PC-3 (cell line): ENCODE results near the gene HBM. TPM values are rescaled to one million over a fixed set of nuclear protein-coding genes. Genes with fewer than 3 reads are reported as not detected.
"Not testable (repeated sequence)": the region's sequence is repeated elsewhere in the genome, so short reads cannot be mapped to it uniquely, and the experiment has no call there.

Source experiments
- ATAC-seq: fragments of 200-7000 bp; cut with Tn5 transposase; 2 replicates; pipeline ENCODE4 v1.9.1; 2020; ENCODE audit warnings: mild to moderate bottlenecking, moderate library complexity
- BruUV-seq: library from RNA; stranded (reverse); fragments of 400-500 nt; replicated peaks from 2 replicates; lab custom pipeline; 2021; lab: Mats Ljungman, UMichigan
- CTCF ChIA-PET: fragments of 300-600 bp; sonication (Branson Sonifier 250); formaldehyde crosslinking; loops from one replicate; lab custom pipeline; 2022; ENCODE audit warnings: antibody characterized with exemption; lab: Charles Lee
- POLR2A ChIA-PET: fragments of 300-600 bp; sonication (Branson Sonifier 250); formaldehyde crosslinking; loops from one replicate; lab custom pipeline; 2022; ENCODE audit warnings: antibody characterized with exemption; ENCODE audit not compliant: unreplicated experiment; lab: Charles Lee
- DNase-seq: peaks from one replicate; pipeline ENCODE4 v3.0.0-alpha.2; 2015
- H2AFZ ChIP-seq: fragments of 300-600 bp; sonication (generic); 2 replicates; pipeline ENCODE4 v1.6.0; 2016; ENCODE audit warnings: antibody characterized with exemption, low read length
- H3F3A ChIP-seq: fragments of 300-600 bp; sonication (generic); one replicate; pipeline ENCODE4 v1.6.0; 2017; ENCODE audit warnings: antibody characterized with exemption, low read length, control low read depth, mild to moderate bottlenecking; ENCODE audit not compliant: unreplicated experiment
- H3K27ac ChIP-seq: fragments of 300-600 bp; sonication (generic); 2 replicates; pipeline ENCODE4 v1.5.1; 2016; ENCODE audit warnings: mild to moderate bottlenecking, low read length
- H3K27me3 ChIP-seq: fragments of 300-600 bp; sonication (generic); 2 replicates; pipeline ENCODE4 v1.6.1; 2016; ENCODE audit warnings: low read length, mixed read lengths
- H3K36me3 ChIP-seq: fragments of 300-600 bp; sonication (generic); 2 replicates; pipeline ENCODE4 v1.6.1; 2016; ENCODE audit warnings: low read depth, mixed run types, low read length, mixed read lengths
- H3K4me1 ChIP-seq: fragments of 300-600 bp; sonication (generic); 2 replicates; pipeline ENCODE4 v1.5.1; 2016; ENCODE audit warnings: low read length; ENCODE audit not compliant: insufficient read depth
- H3K4me2 ChIP-seq: fragments of 300-600 bp; sonication (generic); 2 replicates; pipeline ENCODE4 v1.6.0; 2016; ENCODE audit warnings: low read length
- H3K4me3 ChIP-seq: fragments of 300-600 bp; sonication (generic); 2 replicates; pipeline ENCODE4 v1.5.1; 2016; ENCODE audit warnings: mild to moderate bottlenecking, low read length, mixed read lengths
- H3K79me2 ChIP-seq: fragments of 300-600 bp; sonication (generic); 2 replicates; pipeline ENCODE4 v1.6.1; 2017; ENCODE audit warnings: low read length, mixed read lengths
- H3K9ac ChIP-seq: fragments of 300-600 bp; sonication (generic); 2 replicates; pipeline ENCODE4 v1.6.0; 2016; ENCODE audit warnings: mild to moderate bottlenecking, low read length
- H3K9me2 ChIP-seq: fragments of 300-600 bp; sonication (generic); replicated peaks from 2 replicates; pipeline ENCODE4 v1.6.1; 2016; ENCODE audit warnings: mixed run types, low read length, mixed read lengths
- H3K9me3 ChIP-seq: fragments of 300-600 bp; sonication (generic); 2 replicates; pipeline ENCODE4 v1.6.1; 2016; ENCODE audit warnings: low read length, mixed read lengths
- H4K20me1 ChIP-seq: fragments of 300-600 bp; sonication (generic); 2 replicates; pipeline ENCODE4 v1.6.1; 2016; ENCODE audit warnings: low read length, mixed read lengths
- EZH2 ChIP-seq: fragments of 300-600 bp; sonication (generic); IDR thresholded peaks from one replicate; pipeline ENCODE4 v1.6.1; 2017; ENCODE audit warnings: antibody characterized with exemption, mild to moderate bottlenecking, low read length; ENCODE audit not compliant: unreplicated experiment
- EZH2phosphoT487 ChIP-seq: fragments of 300-600 bp; sonication (generic); IDR thresholded peaks from 2 replicates; pipeline ENCODE4 v1.6.1; 2018; ENCODE audit warnings: mild to moderate bottlenecking, antibody characterized with exemption, low read length, borderline replicate concordance
- intact Hi-C: fragments of 100-400 bp; cut with micrococcal nuclease; formaldehyde crosslinking; loops from 2 replicates; pipeline ENCODE4 v1.9.0; 2023
- total RNA-seq: library from RNA; depleted of rRNA; stranded (reverse); fragments of >200 nt; gene quantifications from 2 replicates; pipeline ENCODE4 v1.2.3, GENCODE V29; 2014
- TF ChIP-seq, protein P1 (sequence below): fragments of 300-600 bp; sonication (generic); conservative IDR thresholded peaks from 2 replicates; pipeline ENCODE4 v1.5.1; 2017; ENCODE audit warnings: antibody characterized with exemption, low read depth, mild to moderate bottlenecking, low read length

The HBM gene
- total RNA-seq, 1 experiment from 2014 or later: not detected

DNA sequence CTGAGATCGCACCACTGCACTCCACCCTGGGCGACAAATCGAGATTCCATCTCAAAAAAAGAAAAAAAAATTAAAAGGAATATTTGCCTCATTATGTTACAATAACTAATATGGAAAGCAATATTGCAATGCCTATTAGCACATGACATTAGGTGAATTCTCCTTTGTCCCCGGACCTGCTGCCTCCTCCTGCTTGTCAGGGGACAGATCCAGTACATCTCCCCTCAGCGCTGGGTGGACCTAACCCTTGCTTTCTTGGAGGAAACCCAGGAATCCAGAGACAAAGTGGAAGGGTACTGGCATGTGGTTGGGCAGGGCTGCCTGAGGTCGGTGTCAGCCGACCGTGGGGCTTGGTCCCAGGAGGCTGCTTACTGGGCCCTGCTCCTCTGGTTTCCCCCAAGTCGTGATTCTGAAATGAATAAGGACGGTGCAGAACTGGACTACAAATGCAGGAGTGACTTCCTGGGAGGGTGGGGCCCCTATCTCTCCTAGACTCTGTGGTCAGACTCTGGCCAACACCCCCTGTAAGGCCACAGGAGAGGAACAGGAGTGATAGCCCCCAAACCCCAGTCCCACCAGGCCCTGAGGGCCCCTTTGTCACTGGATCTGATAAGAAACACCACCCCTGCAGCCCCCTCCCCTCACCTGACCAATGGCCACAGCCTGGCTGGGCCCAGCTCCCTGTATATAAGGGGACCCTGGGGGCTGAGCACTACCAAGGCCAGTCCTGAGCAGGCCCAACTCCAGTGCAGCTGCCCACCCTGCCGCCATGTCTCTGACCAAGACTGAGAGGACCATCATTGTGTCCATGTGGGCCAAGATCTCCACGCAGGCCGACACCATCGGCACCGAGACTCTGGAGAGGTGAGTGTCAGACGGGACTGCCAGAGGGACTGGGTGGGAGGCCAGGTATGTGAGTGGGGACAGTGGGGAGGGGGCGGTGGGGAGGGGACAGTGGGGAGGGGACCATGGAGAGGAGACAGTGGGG lies 13.3 kb upstream of the HBM start, which contains the start of gene HBZ:
HBZ (plus strand) TSS at position 504 of the 988 bp plus-strand sequence; CDS start at position 770, 266 bp downstream.
- TF ChIP-seq, protein P1, sequence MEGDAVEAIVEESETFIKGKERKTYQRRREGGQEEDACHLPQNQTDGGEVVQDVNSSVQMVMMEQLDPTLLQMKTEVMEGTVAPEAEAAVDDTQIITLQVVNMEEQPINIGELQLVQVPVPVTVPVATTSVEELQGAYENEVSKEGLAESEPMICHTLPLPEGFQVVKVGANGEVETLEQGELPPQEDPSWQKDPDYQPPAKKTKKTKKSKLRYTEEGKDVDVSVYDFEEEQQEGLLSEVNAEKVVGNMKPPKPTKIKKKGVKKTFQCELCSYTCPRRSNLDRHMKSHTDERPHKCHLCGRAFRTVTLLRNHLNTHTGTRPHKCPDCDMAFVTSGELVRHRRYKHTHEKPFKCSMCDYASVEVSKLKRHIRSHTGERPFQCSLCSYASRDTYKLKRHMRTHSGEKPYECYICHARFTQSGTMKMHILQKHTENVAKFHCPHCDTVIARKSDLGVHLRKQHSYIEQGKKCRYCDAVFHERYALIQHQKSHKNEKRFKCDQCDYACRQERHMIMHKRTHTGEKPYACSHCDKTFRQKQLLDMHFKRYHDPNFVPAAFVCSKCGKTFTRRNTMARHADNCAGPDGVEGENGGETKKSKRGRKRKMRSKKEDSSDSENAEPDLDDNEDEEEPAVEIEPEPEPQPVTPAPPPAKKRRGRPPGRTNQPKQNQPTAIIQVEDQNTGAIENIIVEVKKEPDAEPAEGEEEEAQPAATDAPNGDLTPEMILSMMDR: no peak
- TF ChIP-seq EZH2 (no peak), EZH2phosphoT487 (no peak)
- Histone ChIP-seq H3K4me3 (no peak within 1 kb of the TSS), H3K27ac (no peak within 1 kb of the TSS), H3K4me2 (no peak within 1 kb of the TSS), H3K9me2 (no peaks in the 10 kb centered on the region), H3F3A (no peaks in the 10 kb centered on the region), H3K9ac (no peak within 1 kb of the TSS), H3K4me1 (peaks cover 7% of the 10 kb centered on the region; the same call in 1 of the 2 replicates), H3K27me3 (no peaks in the 10 kb centered on the region), H4K20me1 (no peaks in the 10 kb centered on the region), H3K9me3 (no peaks in the 10 kb centered on the region), H3K79me2 (no peaks in the 10 kb centered on the region), H3K36me3 (no peaks in the 10 kb centered on the region), H2AFZ (no peak within 1 kb of the TSS)
- DNase-seq (no peak), ATAC-seq (no peak)
- CTCF ChIA-PET: no interaction called here
- BruUV-seq: no TSS peak
- intact Hi-C loops: no loop called here
- POLR2A ChIA-PET: no interaction called here

DNA sequence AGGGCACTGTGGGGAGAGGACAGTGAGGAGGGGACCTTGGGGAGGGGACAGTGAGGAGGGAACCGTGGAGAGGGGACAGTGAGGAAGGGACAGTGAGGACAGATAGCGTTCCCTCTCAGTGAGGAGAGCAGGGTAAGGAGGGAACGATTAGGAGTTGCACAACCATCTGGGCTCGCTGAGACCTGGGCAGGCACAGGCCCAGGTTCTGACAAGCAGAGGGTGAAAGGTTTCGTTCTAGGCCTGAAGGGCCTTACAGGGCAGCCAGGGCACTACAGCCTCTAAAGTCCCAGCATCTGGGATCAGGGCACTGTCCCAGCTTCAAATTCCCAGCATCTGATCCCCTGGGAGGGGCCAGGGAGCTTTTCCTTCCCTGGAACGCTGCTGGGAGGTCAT lies 12.7 kb upstream of the HBM start:
- H3K4me3 ChIP-seq, H3K4me2 ChIP-seq, H3K27ac ChIP-seq, H3K4me1 ChIP-seq, H2AFZ ChIP-seq, BruUV-seq, H3K79me2 ChIP-seq, DNase-seq, H4K20me1 ChIP-seq, H3K9me2 ChIP-seq, ATAC-seq, CTCF ChIA-PET, H3F3A ChIP-seq, intact Hi-C loops, H3K36me3 ChIP-seq, H3K27me3 ChIP-seq, H3K9ac ChIP-seq, POLR2A ChIA-PET, H3K9me3 ChIP-seq: not testable (repeated sequence)

DNA sequence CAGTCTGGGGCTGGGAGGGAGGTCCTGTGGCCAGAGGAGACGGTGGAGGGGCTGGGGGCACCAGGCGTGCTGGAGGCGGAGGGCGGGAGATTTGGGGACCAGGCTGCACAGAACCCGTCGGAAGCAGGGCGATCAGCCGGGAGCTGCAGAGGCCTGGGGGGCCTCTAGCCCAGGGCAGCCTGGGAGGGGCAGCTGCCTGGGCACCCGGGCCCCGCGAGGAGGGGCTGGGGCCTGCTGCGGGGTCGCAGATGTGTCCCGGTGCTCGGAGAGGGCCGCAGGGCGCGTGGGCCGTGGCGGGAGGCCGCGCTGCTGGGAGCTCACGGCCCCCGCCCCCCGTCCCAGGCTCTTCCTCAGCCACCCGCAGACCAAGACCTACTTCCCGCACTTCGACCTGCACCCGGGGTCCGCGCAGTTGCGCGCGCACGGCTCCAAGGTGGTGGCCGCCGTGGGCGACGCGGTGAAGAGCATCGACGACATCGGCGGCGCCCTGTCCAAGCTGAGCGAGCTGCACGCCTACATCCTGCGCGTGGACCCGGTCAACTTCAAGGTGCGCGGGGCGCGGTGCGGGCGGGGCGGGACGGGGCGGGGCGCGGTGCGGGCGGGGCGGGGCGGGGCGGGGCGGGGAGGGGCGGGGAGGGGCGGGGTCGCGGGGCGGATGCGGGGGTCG lies 12.1 kb upstream of the HBM start:
- H2AFZ ChIP-seq, POLR2A ChIA-PET: not testable (repeated sequence)

More for the DNA sequence above, 12.1 kb upstream of the HBM start:
- intact Hi-C loops, H3K4me2 ChIP-seq, H3K27ac ChIP-seq, H3K27me3 ChIP-seq, CTCF ChIA-PET, H3K9me3 ChIP-seq, DNase-seq, H3K79me2 ChIP-seq, H4K20me1 ChIP-seq, H3K4me3 ChIP-seq, H3K36me3 ChIP-seq, ATAC-seq, H3K9ac ChIP-seq, H3K9me2 ChIP-seq, H3F3A ChIP-seq, H3K4me1 ChIP-seq, BruUV-seq: not testable (repeated sequence)
